ENCODE results near the gene GART. TPM values are rescaled to one million over a fixed set of nuclear protein-coding genes. Genes with fewer than 3 reads are reported as not detected.

Gene GART
- total and polyA plus RNA-seq, 2 of the 8 experiments (the other 6 are each of a cell fraction or from before 2014, with no cell fraction given) = 23.1 to 231 TPM

DNA sequence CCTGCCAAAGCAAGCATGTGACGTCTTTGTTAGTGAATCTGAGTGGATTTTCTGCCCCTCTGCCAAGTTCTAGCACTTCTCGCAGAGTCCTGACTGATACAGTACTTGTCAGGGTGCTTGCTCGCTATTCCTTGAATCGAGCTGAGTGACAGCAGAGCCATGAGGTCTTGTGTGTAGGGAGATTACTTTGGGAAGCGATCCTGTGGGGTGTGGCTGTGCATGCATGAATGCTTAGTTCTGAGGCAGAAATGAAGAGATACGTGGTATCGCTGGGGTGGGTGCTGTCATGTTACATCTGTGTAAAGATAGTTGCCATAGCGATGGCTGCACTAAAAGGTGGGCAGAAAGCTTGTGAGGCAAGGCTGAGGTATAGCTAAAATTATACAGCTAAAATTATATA lies 31.1 kb downstream of the GART start:
- Histone ChIP-seq H3K79me2 (ENCODE audit: control insufficient read depth in 1 of 2, insufficient read depth in 2 of 2, low read length in 2 of 2) (no peaks in the 10 kb centered on the region), H3K79me1 (ENCODE audit: low read depth, low read length) (no peaks in the 10 kb centered on the region), H3K14ac (ENCODE audit: insufficient read length) (no peak overlapping the region), H3K4ac (replicated peaks; ENCODE audit: insufficient read length, low read depth, low read length) (no peak overlapping the region), H3K4me1 (replicated peaks in 1 of 4; ENCODE audit: control insufficient read depth in 3 of 4, insufficient read depth in 4 of 4, low read length in 3 of 4) (no peaks in the 10 kb centered on the region), H3K56ac (replicated peaks; ENCODE audit: insufficient read length, low read depth, low read length) (no peak overlapping the region), H2BK20ac (ENCODE audit: low read length) (no peak overlapping the region), H3K23ac (ENCODE audit: insufficient read length) (no peak overlapping the region), H3K23me2 (ENCODE audit: low read depth, low read length) (no peaks in the 10 kb centered on the region), H4K8ac (ENCODE audit: extremely low read depth, insufficient read depth, low read length) (no peak overlapping the region), H2BK12ac (ENCODE audit: low read depth, low read length) (no peak overlapping the region), H4K91ac (replicated peaks; ENCODE audit: insufficient read length, low read length) (no peak overlapping the region), H3K18ac (ENCODE audit: extremely low read depth, low read length) (no peak overlapping the region), H4K20me1 (replicated peaks in 1 of 2; ENCODE audit: control insufficient read depth in 1 of 2, insufficient read depth in 2 of 2, low read length in 2 of 2) (peaks cover 0 to 5% of the 10 kb centered on the region in 2 experiments), H3K9ac (replicated peaks in 1 of 4; ENCODE audit: extremely low read depth in 1 of 4, low read depth in 3 of 4, low read length in 3 of 4) (no peak overlapping the region), H3K27me3 (replicated peaks in 1 of 4; ENCODE audit: control insufficient read depth in 3 of 4, extremely low read depth in 1 of 4, insufficient read depth in 3 of 4, low read length in 3 of 4) (no peaks in the 10 kb centered on the region), H3K4me3 (ENCODE audit: extremely low read depth in 1 of 4, insufficient read depth in 2 of 4, low read depth in 3 of 4, low read length in 4 of 4) (no peak overlapping the region), H3K27ac (ENCODE audit: low read depth, low read length) (no peak overlapping the region), H2AK5ac (ENCODE audit: low read depth, low read length) (no peak overlapping the region), H3K4me2 (ENCODE audit: insufficient read depth in 1 of 2, low read depth in 2 of 2, low read length in 2 of 2) (no peak overlapping the region), H4K5ac (ENCODE audit: insufficient read length, low read depth, low read length) (no peak overlapping the region), H3K36me3 (ENCODE audit: control insufficient read depth in 2 of 4, insufficient read depth in 4 of 4, low read length in 3 of 4) (peaks cover 10 to 90% (median 59%) of the 10 kb centered on the region in 4 experiments), H2BK5ac (ENCODE audit: low read depth, low read length) (no peak overlapping the region), H2AFZ (ENCODE audit: low read length) (no peak overlapping the region), H3K9me3 (ENCODE audit: insufficient read depth in 2 of 2, low read depth in 1 of 2, low read length in 1 of 2) (no peaks in the 10 kb centered on the region), H2BK120ac (replicated peaks; ENCODE audit: low read depth, low read length) (no peak overlapping the region), H2BK15ac (ENCODE audit: low read length) (no peak overlapping the region)
- WGBS, 2 experiments (ENCODE audit: extremely low coverage in 1 of 2, insufficient coverage in 1 of 2, insufficient read length in 1 of 2, insufficient replicate concordance in 2 of 2, low coverage in 1 of 2, low lambda C conversion rate in 2 of 2, missing lambda C conversion rate in 1 of 2) = 92% methylated on average over 8 of the region's 8 CpGs; no CpG with 5 or more reads in 1 of the 2 experiments
- TF ChIP-seq RAD21 (IDR thresholded peaks at IDR 0.05 in 1 of 2, conservative IDR thresholded peaks at IDR 0.05 in 1 of 2; ENCODE audit: low read depth in 2 of 2, low read length in 2 of 2) (no peak), ZNF274 (IDR thresholded peaks at IDR 0.05; ENCODE audit: borderline replicate concordance, extremely low read depth, low read length) (no peak)
- FAIRE-seq = no peak
- no peak for DNase-seq (ENCODE audit: low read depth in 1 of 2, low spot score in 2 of 2)
- POLR2A ChIA-PET (ENCODE audit: partially characterized antibody) = interaction anchor here (0.8 to 4.9 kb wide), 4 partner anchors 11 to 57 kb away, joined by 3 to 23 read pairs (median 3); partner anchors contain the start of gene GART
- CTCF ChIA-PET (ENCODE audit: partially characterized antibody) = interaction anchor here (0.5 to 1.5 kb wide), 3 partner anchors 12 to 702 kb away, joined by 3 to 5 read pairs (median 3); no protein-coding TSS in a partner anchor
